HG02610 (cell line): ENCODE data around the gene CCDC137.

Experiments
- ATAC-seq: cut with Tn5 transposase; IDR thresholded peaks from one replicate; pipeline ENCODE4 v1.9.1; 2021; ENCODE audit warnings: mild to moderate bottlenecking, moderate library complexity; ENCODE audit not compliant: unreplicated experiment

CCDC137 gene

GRCh38 chr17:81714412-81715106 is 48.0 kb downstream of the CCDC137 start:
- ATAC-seq, result no peak

GRCh38 chr17:81715107-81715871 is 48.8 kb downstream of the CCDC137 start:
- no peak for ATAC-seq

GRCh38 chr17:81715872-81716673 is 49.5 kb downstream of the CCDC137 start:
- no peak for ATAC-seq

GRCh38 chr17:81716674-81716996 is 50.1 kb downstream of the CCDC137 start:
- ATAC-seq, result no peak

GRCh38 chr17:81717049-81717765 is 50.7 kb downstream of the CCDC137 start:
- no peak for ATAC-seq

- no peak for ATAC-seq
Observed at GRCh38 chr17:81717766-81718089, 51.2 kb downstream of the CCDC137 start.

- ATAC-seq, result no peak
Observed at GRCh38 chr17:81719410-81720266, 53.1 kb downstream of the CCDC137 start.

- no peak for ATAC-seq
Observed at GRCh38 chr17:81720267-81721071, 53.9 kb downstream of the CCDC137 start.

- ATAC-seq, result no peak
Observed at GRCh38 chr17:81722184-81723120, 55.9 kb downstream of the CCDC137 start.
